Liver (tissue), 3 donors: ENCODE data around the gene ABCD3.

Source experiments
- ATF3 ChIP-seq: IDR thresholded peaks from 2 replicates; pipeline ENCODE4 v1.6.1; 2016; ENCODE audit warnings: antibody characterized with exemption
- CTCF ChIP-seq: fragments of 150-350 bp; IDR thresholded peaks from 2 replicates; pipeline ENCODE4 v1.5.1; 2017; ENCODE audit warnings: improper control_type of control experiment, low read depth, low read length; ENCODE audit not compliant: missing input control
- GABPA ChIP-seq, 2 donors: IDR thresholded peaks in 1 of 2; conservative IDR thresholded peaks in 1 of 2; 2 replicates each; pipeline ENCODE4 v1.6.1; 2016; ENCODE audit warnings: antibody characterized with exemption in 2 of 2, mild to moderate bottlenecking in 1 of 2, moderate library complexity in 1 of 2
- MAX ChIP-seq: IDR thresholded peaks from 2 replicates; pipeline ENCODE4 v1.6.1; 2016; ENCODE audit warnings: antibody characterized with exemption
- RAD21 ChIP-seq, 2 donors: IDR thresholded peaks; 2 replicates each; pipeline ENCODE4 v1.6.1; 2016; ENCODE audit warnings: antibody characterized with exemption in 2 of 2, mild to moderate bottlenecking in 2 of 2
- SP1 ChIP-seq: IDR thresholded peaks from 2 replicates; pipeline ENCODE4 v1.6.1; 2018; ENCODE audit warnings: antibody characterized with exemption, mild to moderate bottlenecking
- TAF1 ChIP-seq: conservative IDR thresholded peaks from 2 replicates; pipeline ENCODE4 v1.6.1; 2016; ENCODE audit warnings: antibody characterized with exemption, mild to moderate bottlenecking
- YY1 ChIP-seq: IDR thresholded peaks from 2 replicates; pipeline ENCODE4 v1.6.1; 2016; ENCODE audit warnings: antibody characterized with exemption, mild to moderate bottlenecking
- TF ChIP-seq, protein P1 (sequence below): IDR thresholded peaks from 2 replicates; pipeline ENCODE4 v1.6.1; 2016; ENCODE audit warnings: antibody characterized with exemption, mild to moderate bottlenecking
- donor health status: healthy.
- donor health status: healthy.

DNA sequence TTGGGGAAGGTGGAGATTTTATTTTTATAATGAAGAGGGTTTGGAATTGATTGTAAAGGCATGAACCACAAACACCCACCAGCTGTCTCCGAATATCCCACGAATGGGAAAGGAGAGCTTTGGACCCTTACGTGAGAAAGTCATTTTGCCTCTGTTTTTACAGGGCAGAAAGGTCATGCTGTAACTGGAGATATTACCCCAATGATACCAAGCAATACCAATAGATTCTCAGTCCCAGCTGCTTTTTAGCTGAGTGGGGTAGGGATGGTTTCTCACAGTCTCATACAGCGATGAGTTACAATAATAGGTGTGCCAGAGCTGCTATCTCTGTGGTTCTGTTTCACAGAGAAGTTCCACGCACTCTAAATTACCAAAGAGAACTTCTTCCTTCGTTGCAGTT, 132.2 kb downstream of the ABCD3 start:
- TF ChIP-seq TAF1 (no peak), CTCF (no peak), SP1 (no peak), YY1 (no peak), MAX (no peak), RAD21 (IDR thresholded peaks at IDR 0.05) (no peak), ATF3 (no peak), GABPA (IDR thresholded peaks at IDR 0.05 in 1 of 2, conservative IDR thresholded peaks at IDR 0.05 in 1 of 2) (no peak)
- TF ChIP-seq, protein P1, sequence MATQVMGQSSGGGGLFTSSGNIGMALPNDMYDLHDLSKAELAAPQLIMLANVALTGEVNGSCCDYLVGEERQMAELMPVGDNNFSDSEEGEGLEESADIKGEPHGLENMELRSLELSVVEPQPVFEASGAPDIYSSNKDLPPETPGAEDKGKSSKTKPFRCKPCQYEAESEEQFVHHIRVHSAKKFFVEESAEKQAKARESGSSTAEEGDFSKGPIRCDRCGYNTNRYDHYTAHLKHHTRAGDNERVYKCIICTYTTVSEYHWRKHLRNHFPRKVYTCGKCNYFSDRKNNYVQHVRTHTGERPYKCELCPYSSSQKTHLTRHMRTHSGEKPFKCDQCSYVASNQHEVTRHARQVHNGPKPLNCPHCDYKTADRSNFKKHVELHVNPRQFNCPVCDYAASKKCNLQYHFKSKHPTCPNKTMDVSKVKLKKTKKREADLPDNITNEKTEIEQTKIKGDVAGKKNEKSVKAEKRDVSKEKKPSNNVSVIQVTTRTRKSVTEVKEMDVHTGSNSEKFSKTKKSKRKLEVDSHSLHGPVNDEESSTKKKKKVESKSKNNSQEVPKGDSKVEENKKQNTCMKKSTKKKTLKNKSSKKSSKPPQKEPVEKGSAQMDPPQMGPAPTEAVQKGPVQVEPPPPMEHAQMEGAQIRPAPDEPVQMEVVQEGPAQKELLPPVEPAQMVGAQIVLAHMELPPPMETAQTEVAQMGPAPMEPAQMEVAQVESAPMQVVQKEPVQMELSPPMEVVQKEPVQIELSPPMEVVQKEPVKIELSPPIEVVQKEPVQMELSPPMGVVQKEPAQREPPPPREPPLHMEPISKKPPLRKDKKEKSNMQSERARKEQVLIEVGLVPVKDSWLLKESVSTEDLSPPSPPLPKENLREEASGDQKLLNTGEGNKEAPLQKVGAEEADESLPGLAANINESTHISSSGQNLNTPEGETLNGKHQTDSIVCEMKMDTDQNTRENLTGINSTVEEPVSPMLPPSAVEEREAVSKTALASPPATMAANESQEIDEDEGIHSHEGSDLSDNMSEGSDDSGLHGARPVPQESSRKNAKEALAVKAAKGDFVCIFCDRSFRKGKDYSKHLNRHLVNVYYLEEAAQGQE, result no peak
